MCF 10A (cell line): Measurements from ENCODE around the gene KCNAB1. TPM values are rescaled to one million over a fixed set of nuclear protein-coding genes. Genes with fewer than 3 reads are reported as not detected.

ENCODE experiments used
- BruUV-seq: library from RNA; stranded (reverse); fragments of 400-500 nt; replicated peaks from 2 replicates; lab custom pipeline; 2021; lab: Mats Ljungman, UMichigan
- CTCF ChIA-PET: fragments of 300-600 bp; sonication (Branson Sonifier 250); formaldehyde crosslinking; extraction: SDS; loops from one replicate; lab custom pipeline; 2021; ENCODE audit warnings: antibody characterized with exemption, inconsistent platforms; lab: Yijun Ruan, JAX
- POLR2A ChIA-PET: fragments of 300-600, 350-650 bp; sonication (Branson Sonifier 250); formaldehyde crosslinking; extraction: SDS; loops from one replicate; lab custom pipeline; 2020; ENCODE audit warnings: antibody characterized with exemption, inconsistent platforms; lab: Yijun Ruan, JAX
- DNase-seq: peaks from one replicate; pipeline ENCODE4 v3.0.0-alpha.2; 2018; ENCODE audit not compliant: unreplicated experiment
- H3K27ac Mint-ChIP-seq: one replicate; pipeline ENCODE4 v1.8.0; 2022; ENCODE audit warnings: mild to moderate bottlenecking, low read depth, mixed read lengths; ENCODE audit not compliant: unreplicated experiment
- H3K27me3 Mint-ChIP-seq: one replicate; pipeline ENCODE4 v1.8.0; 2022; ENCODE audit warnings: mixed read lengths; ENCODE audit not compliant: insufficient read depth, unreplicated experiment
- H3K36me3 Mint-ChIP-seq: one replicate; pipeline ENCODE4 v1.8.0; 2022; ENCODE audit warnings: mild to moderate bottlenecking, moderate library complexity, mixed read lengths; ENCODE audit not compliant: insufficient read depth, unreplicated experiment
- H3K4me1 Mint-ChIP-seq: one replicate; pipeline ENCODE4 v1.8.0; 2022; ENCODE audit warnings: mixed read lengths; ENCODE audit not compliant: insufficient read depth, unreplicated experiment
- H3K4me3 Mint-ChIP-seq: one replicate; pipeline ENCODE4 v1.8.0; 2022; ENCODE audit warnings: mild to moderate bottlenecking, moderate library complexity, mixed read lengths; ENCODE audit not compliant: unreplicated experiment
- H3K9me3 Mint-ChIP-seq: one replicate; pipeline ENCODE4 v1.8.0; 2022; ENCODE audit warnings: mixed read lengths; ENCODE audit not compliant: unreplicated experiment
- intact Hi-C: fragments of 100-400 bp; cut with micrococcal nuclease; formaldehyde crosslinking; loops from 2 replicates; pipeline ENCODE4 v1.14.1; 2022
- total RNA-seq: library from RNA; stranded (reverse); gene quantifications from 2 replicates; pipeline ENCODE4 v1.2.3, GENCODE V29; 2022
- TF ChIP-seq, protein P1 (sequence below): fragments of 200-600 bp; IDR thresholded peaks from one replicate; pipeline ENCODE4 v1.8.0; 2022; ENCODE audit warnings: antibody characterized with exemption, mild to moderate bottlenecking; ENCODE audit not compliant: unreplicated experiment

The KCNAB1 gene
- total RNA-seq, 1 experiment from 2014 or later = 0.44 TPM

DNA sequence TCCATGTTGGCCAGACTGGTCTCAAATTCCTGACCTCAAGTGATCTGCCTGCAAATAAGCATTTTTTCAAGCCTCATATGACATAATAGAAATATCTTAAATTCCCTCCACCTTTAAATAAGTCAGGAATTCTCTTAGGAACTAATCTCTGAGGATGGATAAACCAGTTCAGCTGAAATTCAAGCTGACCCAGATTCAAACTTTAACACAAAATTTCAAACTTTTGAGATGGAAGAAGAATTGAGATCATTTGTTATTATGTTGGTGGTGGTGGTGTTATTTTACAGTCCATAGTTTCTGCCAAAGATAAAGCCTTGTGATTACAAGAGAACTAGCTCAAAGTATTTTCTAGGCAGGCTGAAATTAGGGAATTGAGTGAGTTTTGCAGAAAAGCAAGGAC, 349.1 kb downstream of the KCNAB1 start:
- no peak overlapping the region for H3K4me3 Mint-ChIP-seq
- TF ChIP-seq, protein P1, sequence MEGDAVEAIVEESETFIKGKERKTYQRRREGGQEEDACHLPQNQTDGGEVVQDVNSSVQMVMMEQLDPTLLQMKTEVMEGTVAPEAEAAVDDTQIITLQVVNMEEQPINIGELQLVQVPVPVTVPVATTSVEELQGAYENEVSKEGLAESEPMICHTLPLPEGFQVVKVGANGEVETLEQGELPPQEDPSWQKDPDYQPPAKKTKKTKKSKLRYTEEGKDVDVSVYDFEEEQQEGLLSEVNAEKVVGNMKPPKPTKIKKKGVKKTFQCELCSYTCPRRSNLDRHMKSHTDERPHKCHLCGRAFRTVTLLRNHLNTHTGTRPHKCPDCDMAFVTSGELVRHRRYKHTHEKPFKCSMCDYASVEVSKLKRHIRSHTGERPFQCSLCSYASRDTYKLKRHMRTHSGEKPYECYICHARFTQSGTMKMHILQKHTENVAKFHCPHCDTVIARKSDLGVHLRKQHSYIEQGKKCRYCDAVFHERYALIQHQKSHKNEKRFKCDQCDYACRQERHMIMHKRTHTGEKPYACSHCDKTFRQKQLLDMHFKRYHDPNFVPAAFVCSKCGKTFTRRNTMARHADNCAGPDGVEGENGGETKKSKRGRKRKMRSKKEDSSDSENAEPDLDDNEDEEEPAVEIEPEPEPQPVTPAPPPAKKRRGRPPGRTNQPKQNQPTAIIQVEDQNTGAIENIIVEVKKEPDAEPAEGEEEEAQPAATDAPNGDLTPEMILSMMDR = no peak
- DNase-seq = no peak
- H3K27me3 Mint-ChIP-seq = peaks cover 58% of the 10 kb centered on the region
- H3K27ac Mint-ChIP-seq = no peak overlapping the region
- CTCF ChIA-PET = no interaction called here
- H3K36me3 Mint-ChIP-seq = no peaks in the 10 kb centered on the region
- no peaks in the 10 kb centered on the region for H3K9me3 Mint-ChIP-seq
- no TSS peak for BruUV-seq
- intact Hi-C loops = no loop called here
- no peaks in the 10 kb centered on the region for H3K4me1 Mint-ChIP-seq
- POLR2A ChIA-PET = no interaction called here

DNA sequence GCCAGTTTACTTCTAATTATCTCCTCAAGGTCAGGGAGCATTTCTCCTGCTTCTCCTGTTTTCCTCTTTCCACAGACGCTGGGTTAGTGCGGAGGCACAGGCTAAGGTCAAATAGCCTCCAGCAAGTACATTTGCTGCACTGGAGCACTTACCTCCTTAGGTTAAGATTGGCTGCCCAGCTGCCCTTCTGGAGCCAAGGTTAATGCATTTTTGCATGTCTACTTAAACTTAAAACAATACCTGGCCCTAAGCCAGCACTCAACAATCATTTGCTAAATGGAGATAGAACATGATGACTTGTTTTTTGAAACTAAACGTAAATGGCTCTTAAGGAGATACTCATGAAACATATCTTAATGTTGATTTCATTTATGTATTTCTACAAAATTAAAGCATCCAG, 351.1 kb downstream of the KCNAB1 start:
- peaks cover 53% of the 10 kb centered on the region for H3K27me3 Mint-ChIP-seq
- no peaks in the 10 kb centered on the region for H3K4me1 Mint-ChIP-seq
- TF ChIP-seq, protein P1 = no peak
- CTCF ChIA-PET = no interaction called here
- H3K4me3 Mint-ChIP-seq = no peak overlapping the region
- intact Hi-C loops = loop anchor here (5.0 kb wide), 1 partner anchor 36 kb away; no protein-coding TSS in a partner anchor
- H3K27ac Mint-ChIP-seq = no peak overlapping the region
- POLR2A ChIA-PET = no interaction called here
- BruUV-seq = no TSS peak
- no peaks in the 10 kb centered on the region for H3K36me3 Mint-ChIP-seq
- no peak for DNase-seq
- no peaks in the 10 kb centered on the region for H3K9me3 Mint-ChIP-seq

DNA sequence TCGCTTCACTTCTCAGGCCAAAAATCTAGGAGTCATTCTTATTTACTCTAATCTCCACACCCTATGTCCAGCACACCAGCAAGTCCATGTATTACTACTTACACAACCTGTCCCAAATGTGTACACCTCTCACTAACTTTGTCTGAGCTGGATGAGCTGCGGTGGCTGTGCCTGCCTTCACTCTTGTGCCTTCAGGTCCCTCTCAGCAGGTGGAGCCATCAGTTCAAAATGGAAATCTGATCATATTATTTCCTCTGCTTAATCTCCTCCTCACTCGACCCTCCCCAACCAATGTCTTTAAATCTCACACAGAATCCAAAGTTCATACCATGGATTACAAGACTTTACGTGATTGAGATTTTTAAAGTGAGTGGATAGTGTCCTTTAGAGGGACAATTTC, 351.8 kb downstream of the KCNAB1 start:
- POLR2A ChIA-PET = no interaction called here
- peaks cover 49% of the 10 kb centered on the region for H3K27me3 Mint-ChIP-seq
- H3K36me3 Mint-ChIP-seq = no peaks in the 10 kb centered on the region
- no peak for DNase-seq
- CTCF ChIA-PET = interaction anchor here (0.9 kb wide), 1 partner anchor 321 kb away, joined by 3 read pairs; no protein-coding TSS in a partner anchor
- H3K4me3 Mint-ChIP-seq = no peak overlapping the region
- TF ChIP-seq, protein P1 = no peak
- H3K27ac Mint-ChIP-seq = no peak overlapping the region
- no TSS peak for BruUV-seq
- intact Hi-C loops = loop anchor here (5.0 kb wide), 1 partner anchor 35 kb away; no protein-coding TSS in a partner anchor
- H3K9me3 Mint-ChIP-seq = no peaks in the 10 kb centered on the region
- no peaks in the 10 kb centered on the region for H3K4me1 Mint-ChIP-seq

DNA sequence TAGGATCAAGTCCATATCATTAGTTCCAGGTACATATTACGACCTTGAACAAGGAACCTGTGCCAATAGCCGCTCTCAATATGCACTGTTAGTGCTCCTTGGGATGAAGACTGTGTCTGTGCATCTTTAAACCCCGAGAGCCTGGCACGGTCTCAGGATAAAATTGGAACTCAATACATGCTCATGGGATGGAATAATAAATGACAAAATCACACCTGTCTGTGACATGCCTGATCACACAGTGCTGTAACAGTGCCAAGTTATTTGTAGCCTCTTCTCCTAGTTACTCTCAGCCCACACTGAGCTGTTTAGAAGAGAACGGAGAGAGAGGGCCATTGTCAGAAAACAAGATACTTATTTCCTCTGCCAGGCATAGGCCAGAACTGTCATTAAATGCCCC, 352.3 kb downstream of the KCNAB1 start:
- Mint-ChIP-seq H3K27me3 (peaks cover 44% of the 10 kb centered on the region), H3K27ac (no peak overlapping the region), H3K4me1 (no peaks in the 10 kb centered on the region), H3K4me3 (no peak overlapping the region), H3K9me3 (no peaks in the 10 kb centered on the region), H3K36me3 (no peaks in the 10 kb centered on the region)
- BruUV-seq = no TSS peak
- intact Hi-C loops = loop anchor here (5.0 kb wide), 1 partner anchor 35 kb away; no protein-coding TSS in a partner anchor
- no peak for DNase-seq
- ChIA-PET POLR2A (no interaction called here), CTCF (interaction anchor here (0.6 to 0.9 kb wide), 3 partner anchors 23 to 322 kb away, joined by 3 read pairs; no protein-coding TSS in a partner anchor)
- TF ChIP-seq, protein P1 = no peak
